ENCODE measurements around the gene PCSK5.

DNA sequence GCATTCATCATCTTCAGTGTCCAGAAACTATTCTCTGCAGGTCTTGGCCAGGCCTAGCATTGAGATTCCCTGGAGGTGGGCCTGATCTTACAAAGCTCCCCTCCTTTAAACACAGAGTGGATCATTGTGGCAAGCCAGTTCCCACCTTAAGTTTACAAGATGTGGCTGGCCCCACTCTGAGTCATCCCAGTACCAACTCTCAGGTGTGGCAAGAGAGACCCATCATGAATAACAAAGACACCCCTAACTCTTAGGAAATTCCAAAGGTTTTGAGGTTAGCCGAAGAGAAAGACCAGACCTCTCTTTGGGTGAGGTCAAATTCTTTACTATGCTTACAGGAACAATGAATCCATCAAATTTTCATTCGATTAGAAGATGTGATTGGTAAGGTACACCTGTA, 425.6 kb downstream of the PCSK5 start:
- TF ChIP-seq PHF8 (conservative IDR thresholded peaks at IDR 0.05; ENCODE audit: low read depth, low read length): no peak
- TF ChIP-seq, protein P1, sequence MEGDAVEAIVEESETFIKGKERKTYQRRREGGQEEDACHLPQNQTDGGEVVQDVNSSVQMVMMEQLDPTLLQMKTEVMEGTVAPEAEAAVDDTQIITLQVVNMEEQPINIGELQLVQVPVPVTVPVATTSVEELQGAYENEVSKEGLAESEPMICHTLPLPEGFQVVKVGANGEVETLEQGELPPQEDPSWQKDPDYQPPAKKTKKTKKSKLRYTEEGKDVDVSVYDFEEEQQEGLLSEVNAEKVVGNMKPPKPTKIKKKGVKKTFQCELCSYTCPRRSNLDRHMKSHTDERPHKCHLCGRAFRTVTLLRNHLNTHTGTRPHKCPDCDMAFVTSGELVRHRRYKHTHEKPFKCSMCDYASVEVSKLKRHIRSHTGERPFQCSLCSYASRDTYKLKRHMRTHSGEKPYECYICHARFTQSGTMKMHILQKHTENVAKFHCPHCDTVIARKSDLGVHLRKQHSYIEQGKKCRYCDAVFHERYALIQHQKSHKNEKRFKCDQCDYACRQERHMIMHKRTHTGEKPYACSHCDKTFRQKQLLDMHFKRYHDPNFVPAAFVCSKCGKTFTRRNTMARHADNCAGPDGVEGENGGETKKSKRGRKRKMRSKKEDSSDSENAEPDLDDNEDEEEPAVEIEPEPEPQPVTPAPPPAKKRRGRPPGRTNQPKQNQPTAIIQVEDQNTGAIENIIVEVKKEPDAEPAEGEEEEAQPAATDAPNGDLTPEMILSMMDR (IDR thresholded peaks at IDR 0.05; ENCODE audit: control extremely low read depth in 1 of 3, insufficient read depth in 1 of 3, low read depth in 1 of 3, low read length in 3 of 3): no peak
- no peak for TF ChIP-seq EZH2 (IDR thresholded peaks at IDR 0.05; ENCODE audit: low read depth, low read length, severe bottlenecking)
- TF ChIP-seq KDM1A (IDR thresholded peaks at IDR 0.05; ENCODE audit: borderline replicate concordance, low read length): no peak
- no peak for TF ChIP-seq EP300 (IDR thresholded peaks at IDR 0.05; ENCODE audit: borderline replicate concordance in 1 of 2, low read depth in 2 of 2, low read length in 2 of 2)
- TF ChIP-seq SIN3A (conservative IDR thresholded peaks at IDR 0.05 in 1 of 2, IDR thresholded peaks at IDR 0.05 in 1 of 2; ENCODE audit: low read depth in 1 of 2, low read length in 2 of 2): no peak
